ENCODE data around the gene DIP2C. TPM values are rescaled to one million over a fixed set of nuclear protein-coding genes. Genes with fewer than 3 reads are reported as not detected.
A peak's percentile ranks its signal among the peaks of the same experiment; 100 is the strongest.

The DIP2C gene
- total RNA-seq, 6 experiments from 2014 or later, result 23.2 to 28.9 (median 26.3) TPM

DNA sequence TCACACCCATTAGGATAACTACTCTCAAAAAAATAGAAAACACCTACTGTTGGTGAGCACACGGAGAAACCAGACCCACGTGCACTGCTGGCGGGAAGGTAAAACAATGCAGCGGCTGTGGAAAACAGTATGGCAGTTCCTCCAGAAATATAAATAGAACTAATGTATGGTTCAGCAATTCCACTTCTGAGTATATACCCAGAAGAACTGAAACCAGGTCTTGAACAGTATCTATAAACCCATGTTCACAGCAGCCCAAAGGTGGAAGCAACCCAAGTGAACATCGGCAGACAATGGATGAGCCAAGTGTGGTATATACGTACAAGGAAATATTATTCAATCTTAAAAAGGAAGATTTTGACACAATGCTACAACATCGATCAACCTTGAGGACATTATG, 389.5 kb downstream of the DIP2C start:
- no peak for DNase-seq
- Mint-ChIP-seq H3K27ac (no peak overlapping the region), H3K9me3 (no peaks in the 10 kb centered on the region), H3K4me1 (ENCODE audit: low read depth) (peaks cover 29% of the 10 kb centered on the region), H3K36me3 (ENCODE audit: low read depth) (peaks cover 29% of the 10 kb centered on the region), H3K4me3 (no peak overlapping the region), H3K27me3 (ENCODE audit: insufficient read depth) (no peaks in the 10 kb centered on the region)
- TF ChIP-seq, protein P1, sequence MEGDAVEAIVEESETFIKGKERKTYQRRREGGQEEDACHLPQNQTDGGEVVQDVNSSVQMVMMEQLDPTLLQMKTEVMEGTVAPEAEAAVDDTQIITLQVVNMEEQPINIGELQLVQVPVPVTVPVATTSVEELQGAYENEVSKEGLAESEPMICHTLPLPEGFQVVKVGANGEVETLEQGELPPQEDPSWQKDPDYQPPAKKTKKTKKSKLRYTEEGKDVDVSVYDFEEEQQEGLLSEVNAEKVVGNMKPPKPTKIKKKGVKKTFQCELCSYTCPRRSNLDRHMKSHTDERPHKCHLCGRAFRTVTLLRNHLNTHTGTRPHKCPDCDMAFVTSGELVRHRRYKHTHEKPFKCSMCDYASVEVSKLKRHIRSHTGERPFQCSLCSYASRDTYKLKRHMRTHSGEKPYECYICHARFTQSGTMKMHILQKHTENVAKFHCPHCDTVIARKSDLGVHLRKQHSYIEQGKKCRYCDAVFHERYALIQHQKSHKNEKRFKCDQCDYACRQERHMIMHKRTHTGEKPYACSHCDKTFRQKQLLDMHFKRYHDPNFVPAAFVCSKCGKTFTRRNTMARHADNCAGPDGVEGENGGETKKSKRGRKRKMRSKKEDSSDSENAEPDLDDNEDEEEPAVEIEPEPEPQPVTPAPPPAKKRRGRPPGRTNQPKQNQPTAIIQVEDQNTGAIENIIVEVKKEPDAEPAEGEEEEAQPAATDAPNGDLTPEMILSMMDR (IDR thresholded peaks at IDR 0.05), result no peak

- no peaks in the 10 kb centered on the region for H3K9me3 Mint-ChIP-seq
- TF ChIP-seq, protein P1 (IDR thresholded peaks at IDR 0.05), result no peak
Observed at GRCh38 chr10:299512-299911, 390.0 kb downstream of the DIP2C start.

DNA sequence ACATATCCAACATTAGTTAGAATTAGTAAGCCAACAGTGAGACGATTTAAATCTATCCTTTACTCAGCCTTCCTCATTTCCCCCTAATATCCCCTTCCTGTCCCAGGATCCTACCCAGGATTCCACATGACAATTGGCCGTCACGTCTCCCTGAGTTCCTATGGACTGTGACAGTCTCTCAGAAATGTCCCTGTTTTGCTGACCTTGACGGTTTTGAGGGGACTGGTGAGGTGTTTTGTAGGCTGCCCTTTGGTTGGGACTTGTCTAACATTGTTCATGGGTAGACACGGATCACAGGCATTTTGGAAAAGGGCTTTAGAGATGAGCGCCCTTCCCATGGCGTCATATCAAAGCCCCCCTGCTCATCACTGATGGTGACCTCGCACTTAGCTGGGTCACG, 391.4 kb downstream of the DIP2C start:
- H3K27me3 Mint-ChIP-seq (ENCODE audit: insufficient read depth), result no peaks in the 10 kb centered on the region
- DNase-seq, result no peak
- peaks cover 36% of the 10 kb centered on the region for H3K4me1 Mint-ChIP-seq (ENCODE audit: low read depth)
- peak overlapping the region; percentile 78 for H3K4me3 Mint-ChIP-seq
- no peaks in the 10 kb centered on the region for H3K9me3 Mint-ChIP-seq
- TF ChIP-seq, protein P1 (IDR thresholded peaks at IDR 0.05), result no peak
- H3K36me3 Mint-ChIP-seq (ENCODE audit: low read depth), result peaks cover 20% of the 10 kb centered on the region
- peak overlapping the region; percentile 90 for H3K27ac Mint-ChIP-seq

More at GRCh38 chr10:299512-299911, 390.0 kb downstream of the DIP2C start:
- H3K4me3 Mint-ChIP-seq, result no peak overlapping the region
- H3K4me1 Mint-ChIP-seq (ENCODE audit: low read depth), result peaks cover 29% of the 10 kb centered on the region
- DNase-seq, result no peak
- no peaks in the 10 kb centered on the region for H3K27me3 Mint-ChIP-seq (ENCODE audit: insufficient read depth)
- H3K36me3 Mint-ChIP-seq (ENCODE audit: low read depth), result peaks cover 24% of the 10 kb centered on the region
- no peak overlapping the region for H3K27ac Mint-ChIP-seq

DNA sequence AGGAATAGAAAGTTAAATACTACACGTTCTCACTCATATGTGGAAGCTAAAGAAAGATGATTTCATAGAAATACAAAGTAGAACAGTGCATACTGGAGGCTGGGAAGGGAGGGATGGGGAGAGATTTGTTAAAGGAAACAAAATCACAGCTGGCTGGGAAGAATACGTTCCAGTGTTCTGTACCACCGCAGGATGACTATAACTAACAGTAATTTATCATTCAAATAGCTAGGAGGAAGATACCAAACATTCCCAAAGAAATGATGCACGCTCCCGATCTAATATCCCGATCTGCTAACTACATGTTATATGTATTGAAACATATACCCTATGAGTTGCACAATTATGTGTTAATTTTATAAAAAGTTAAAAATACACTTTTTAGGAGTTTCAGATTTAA, 391.9 kb downstream of the DIP2C start:
- H3K36me3 Mint-ChIP-seq (ENCODE audit: low read depth), result peaks cover 24% of the 10 kb centered on the region
- TF ChIP-seq, protein P1 (IDR thresholded peaks at IDR 0.05), result no peak
- no peaks in the 10 kb centered on the region for H3K27me3 Mint-ChIP-seq (ENCODE audit: insufficient read depth)
- H3K9me3 Mint-ChIP-seq, result no peaks in the 10 kb centered on the region
- peaks cover 40% of the 10 kb centered on the region for H3K4me1 Mint-ChIP-seq (ENCODE audit: low read depth)
- DNase-seq, result peak; percentile 42
- H3K4me3 Mint-ChIP-seq, result peak overlapping the region; percentile 78
- H3K27ac Mint-ChIP-seq, result peak overlapping the region; percentile 90

- H3K4me1 Mint-ChIP-seq (ENCODE audit: low read depth), result peaks cover 36% of the 10 kb centered on the region
- TF ChIP-seq, protein P1 (IDR thresholded peaks at IDR 0.05), result no peak
- no peaks in the 10 kb centered on the region for H3K9me3 Mint-ChIP-seq
- H3K27me3 Mint-ChIP-seq (ENCODE audit: insufficient read depth), result no peaks in the 10 kb centered on the region; the same call in 1 of the 2 replicates
- no peak overlapping the region for H3K27ac Mint-ChIP-seq
- DNase-seq, result no peak
- 0 out of 2 replicates have a peak, but pooled peaks cover 9% of the 10 kb centered on the region for H3K36me3 Mint-ChIP-seq (ENCODE audit: low read depth)
- no peak overlapping the region for H3K4me3 Mint-ChIP-seq
Observed at GRCh38 chr10:293636-294035, 395.8 kb downstream of the DIP2C start.

Measured in HFFc6 (cell line).